H1 (cell line): ENCODE data around the gene GAN. TPM values are rescaled to one million over a fixed set of nuclear protein-coding genes. Genes with fewer than 3 reads are reported as not detected.

ENCODE experiments used
- CTCF ChIA-PET: fragments of 300-600 bp; sonication (Branson Sonifier 250); formaldehyde crosslinking; loops from one replicate; lab custom pipeline; 2021; ENCODE audit not compliant: partially characterized antibody; lab: Charles Lee
- POLR2A ChIA-PET: fragments of 300-600 bp; sonication (Branson Sonifier 250); formaldehyde crosslinking; loops from one replicate; lab custom pipeline; 2021; ENCODE audit warnings: inconsistent platforms; ENCODE audit not compliant: partially characterized antibody; lab: Charles Lee
- DNase-seq, 2 experiments: peaks; one replicate each; pipeline versions ENCODE4 v3.0.0 to v3.0.0-alpha.2; 2010 to 2022; ENCODE audit warnings: low spot score in 2 of 2, low read depth in 1 of 2, mixed read lengths in 1 of 2
- FAIRE-seq: peaks from 2 replicates; lab custom pipeline; 2011; peaks lifted over from hg19 to GRCh38; lab: Jason Lieb, UNC
- H2AFZ ChIP-seq: 2 replicates; pipeline ENCODE4 v1.8.1; 2012; ENCODE audit warnings: low read length, inconsistent platforms
- H2AK5ac ChIP-seq: 2 replicates; pipeline ENCODE4 v1.6.1; 2013; ENCODE audit warnings: low read depth, low read length
- H2BK120ac ChIP-seq: replicated peaks from 2 replicates; pipeline ENCODE3; 2013; ENCODE audit warnings: low read depth, low read length, inconsistent platforms
- H2BK12ac ChIP-seq: 2 replicates; pipeline ENCODE4 v1.6.1; 2013; ENCODE audit warnings: low read depth, low read length
- H2BK15ac ChIP-seq: 2 replicates; pipeline ENCODE4 v1.6.1; 2013; ENCODE audit warnings: low read length
- H2BK20ac ChIP-seq: 2 replicates; pipeline ENCODE4 v1.6.1; 2013; ENCODE audit warnings: low read length
- H2BK5ac ChIP-seq: 2 replicates; pipeline ENCODE4 v1.6.1; 2013; ENCODE audit warnings: low read depth, low read length
- H3K14ac ChIP-seq: 2 replicates; pipeline ENCODE4 v1.6.1; 2013; ENCODE audit warnings: inconsistent platforms; ENCODE audit not compliant: insufficient read length
- H3K18ac ChIP-seq: 2 replicates; pipeline ENCODE4 v1.6.1; 2013; ENCODE audit warnings: low read length; ENCODE audit errors: extremely low read depth
- H3K23ac ChIP-seq: 2 replicates; pipeline ENCODE4 v1.6.1; 2013; ENCODE audit warnings: inconsistent platforms; ENCODE audit not compliant: insufficient read length
- H3K23me2 ChIP-seq: 2 replicates; pipeline ENCODE4 v1.6.1; 2013; ENCODE audit warnings: low read depth, low read length
- H3K27ac ChIP-seq: 2 replicates; pipeline ENCODE4 v1.6.1; 2011; ENCODE audit warnings: low read depth, low read length, inconsistent platforms
- H3K27me3 ChIP-seq, 4 experiments: replicated peaks in 1 of 4; 1 replicate in 1 of 4; 2 replicates in 3 of 4; pipeline versions ENCODE4 v1.6.1 to v1.8.1; 2011 to 2013; ENCODE audit warnings: low read length in 3 of 4, mild to moderate bottlenecking in 3 of 4, inconsistent platforms in 2 of 4, mixed read lengths in 2 of 4, moderate library complexity in 1 of 4; ENCODE audit not compliant: control insufficient read depth in 3 of 4, insufficient read depth in 3 of 4; ENCODE audit errors: extremely low read depth in 1 of 4
- H3K36me3 ChIP-seq, 4 experiments: 2 replicates each; pipeline versions ENCODE4 v1.6.1 to v1.8.1; 2011 to 2013; ENCODE audit warnings: mild to moderate bottlenecking in 4 of 4, low read length in 3 of 4, moderate library complexity in 2 of 4, control low read depth in 1 of 4, inconsistent platforms in 1 of 4; ENCODE audit not compliant: insufficient read depth in 4 of 4, control insufficient read depth in 2 of 4
- H3K4ac ChIP-seq: replicated peaks from 2 replicates; pipeline ENCODE3; 2013; ENCODE audit warnings: low read length, low read depth, mixed read lengths, inconsistent platforms; ENCODE audit not compliant: insufficient read length
- H3K4me1 ChIP-seq, 4 experiments: replicated peaks in 1 of 4; 1 replicate in 1 of 4; 2 replicates in 3 of 4; pipeline versions ENCODE4 v1.6.1 to v1.8.1; 2011 to 2013; ENCODE audit warnings: low read length in 3 of 4, inconsistent platforms in 2 of 4, mixed read lengths in 1 of 4; ENCODE audit not compliant: insufficient read depth in 4 of 4, control insufficient read depth in 3 of 4
- H3K4me2 ChIP-seq, 2 experiments: 2 replicates each; pipeline versions ENCODE4 v1.6.1 to v1.8.1; 2011 to 2013; ENCODE audit warnings: low read depth in 2 of 2, low read length in 2 of 2, control low read depth in 1 of 2, inconsistent platforms in 1 of 2, mild to moderate bottlenecking in 1 of 2; ENCODE audit not compliant: insufficient read depth in 1 of 2
- H3K4me3 ChIP-seq, 4 experiments: fragments of 200-600, 300-600 bp in 1 of 4; sonication (generic), shearing (Covaris generic), sonication (Bioruptor Twin) in 1 of 4; 2 replicates each; pipeline versions ENCODE4 v1.5.1 to v1.8.1; 2011 to 2016; ENCODE audit warnings: low read length in 4 of 4, low read depth in 3 of 4, control low read depth in 2 of 4, inconsistent platforms in 2 of 4, mild to moderate bottlenecking in 2 of 4, mixed read lengths in 1 of 4, moderate library complexity in 1 of 4; ENCODE audit not compliant: insufficient read depth in 2 of 4; ENCODE audit errors: extremely low read depth in 1 of 4
- H3K56ac ChIP-seq: replicated peaks from 2 replicates; pipeline ENCODE3; 2013; ENCODE audit warnings: low read depth, mild to moderate bottlenecking, mixed read lengths, low read length, inconsistent platforms; ENCODE audit not compliant: insufficient read length
- H3K79me1 ChIP-seq: 2 replicates; pipeline ENCODE4 v1.6.1; 2013; ENCODE audit warnings: low read depth, low read length, control low read depth
- H3K79me2 ChIP-seq, 2 experiments: 2 replicates each; pipeline versions ENCODE4 v1.6.1 to v1.8.1; 2012 to 2013; ENCODE audit warnings: low read length in 2 of 2, mild to moderate bottlenecking in 2 of 2, inconsistent platforms in 1 of 2; ENCODE audit not compliant: insufficient read depth in 2 of 2, control insufficient read depth in 1 of 2
- H3K9ac ChIP-seq, 4 experiments: replicated peaks in 1 of 4; 1 replicate in 1 of 4; 2 replicates in 3 of 4; pipeline versions ENCODE4 v1.6.1 to v1.8.1; 2011 to 2013; ENCODE audit warnings: low read depth in 3 of 4, low read length in 3 of 4, control low read depth in 2 of 4, mild to moderate bottlenecking in 2 of 4, moderate library complexity in 2 of 4, inconsistent platforms in 1 of 4; ENCODE audit errors: extremely low read depth in 1 of 4
- H3K9me3 ChIP-seq, 2 experiments: 2 replicates each; pipeline versions ENCODE4 v1.6.1 to v1.8.1; 2012 to 2013; ENCODE audit warnings: mild to moderate bottlenecking in 2 of 2, moderate library complexity in 2 of 2, control low read depth in 1 of 2, inconsistent platforms in 1 of 2, low read depth in 1 of 2, low read length in 1 of 2, mixed read lengths in 1 of 2; ENCODE audit not compliant: insufficient read depth in 2 of 2
- H4K20me1 ChIP-seq, 2 experiments: replicated peaks in 1 of 2; 2 replicates each; pipeline versions ENCODE3 to v1.8.1; 2011 to 2013; ENCODE audit warnings: inconsistent platforms in 2 of 2, low read length in 2 of 2, mild to moderate bottlenecking in 1 of 2; ENCODE audit not compliant: insufficient read depth in 2 of 2, control insufficient read depth in 1 of 2
- H4K5ac ChIP-seq: 2 replicates; pipeline ENCODE4 v1.6.1; 2013; ENCODE audit warnings: low read length, low read depth, mixed read lengths, inconsistent platforms; ENCODE audit not compliant: insufficient read length
- H4K8ac ChIP-seq: 2 replicates; pipeline ENCODE4 v1.8.0; 2013; ENCODE audit warnings: mild to moderate bottlenecking, moderate library complexity, low read length, inconsistent platforms; ENCODE audit not compliant: insufficient read depth; ENCODE audit errors: extremely low read depth
- H4K91ac ChIP-seq: replicated peaks from 2 replicates; pipeline ENCODE3; 2013; ENCODE audit warnings: low read length, mixed read lengths, inconsistent platforms; ENCODE audit not compliant: insufficient read length
- ASH2L ChIP-seq: fragments of 200-600, 300-600 bp; sonication (generic); IDR thresholded peaks from one replicate; pipeline ENCODE4 v1.7.1; 2017; ENCODE audit warnings: low read length
- ATF2 ChIP-seq: IDR thresholded peaks from 2 replicates; pipeline ENCODE4 v1.6.1; 2012; ENCODE audit warnings: low read length, inconsistent platforms
- CBX5 ChIP-seq: fragments of 300-800, 300-1000 bp; sonication (generic); IDR thresholded peaks from 2 replicates; pipeline ENCODE4 v1.7.1; 2016; ENCODE audit warnings: antibody characterized with exemption, low read length, low read depth
- CEBPB ChIP-seq: IDR thresholded peaks from 2 replicates; pipeline ENCODE4 v1.6.1; 2012; ENCODE audit warnings: low read depth, low read length
- EZH2 ChIP-seq: fragments of 200-600 bp; sonication (generic); IDR thresholded peaks from 2 replicates; pipeline ENCODE4 v1.7.1; 2012; ENCODE audit warnings: low read depth, mild to moderate bottlenecking, moderate library complexity, low read length, inconsistent platforms; ENCODE audit not compliant: severe bottlenecking
- KDM5A ChIP-seq: fragments of 200-600 bp; IDR thresholded peaks from 2 replicates; pipeline ENCODE4 v1.7.1; 2012; ENCODE audit warnings: mild to moderate bottlenecking, low read length, inconsistent platforms, mixed read lengths
- SAP30 ChIP-seq: fragments of 300-600 bp; sonication (generic); IDR thresholded peaks from 2 replicates; pipeline ENCODE4 v1.7.1; 2012; ENCODE audit warnings: low read length, moderate library complexity, mild to moderate bottlenecking, inconsistent platforms; ENCODE audit not compliant: insufficient read depth, insufficient replicate concordance
- SP4 ChIP-seq: IDR thresholded peaks from 2 replicates; pipeline ENCODE4 v1.6.1; 2012; ENCODE audit warnings: low read length, inconsistent platforms
- TBP ChIP-seq: IDR thresholded peaks from 2 replicates; pipeline ENCODE4 v1.6.1; 2011; ENCODE audit warnings: low read depth, low read length, improper control_type of control experiment
- WGBS, 2 experiments: shearing (Covaris generic) in 1 of 2; methylation state at CpG; one replicate each; pipeline versions ENCODE4 v1.1.6 to v1.1.7; 2013 to 2015; ENCODE audit warnings: low lambda C conversion rate in 2 of 2, mixed read lengths in 2 of 2, inconsistent platforms in 1 of 2, low coverage in 1 of 2, missing lambda C conversion rate in 1 of 2; ENCODE audit not compliant: insufficient replicate concordance in 2 of 2, insufficient coverage in 1 of 2, insufficient read length in 1 of 2; ENCODE audit errors: extremely low coverage in 1 of 2, missing lambda C conversion rate in 1 of 2; 5-methylcytosine and 5-hydroxymethylcytosine counted together
- polyA plus RNA-seq, 7 experiments: library from polyadenylated mRNA; depleted of rRNA in 3 of 7; stranded (reverse) in 5 of 7; unstranded in 2 of 7; fragments of >200 nt in 5 of 7; fragments of 200-250 nt in 2 of 7; gene quantifications; 1 replicate in 5 of 7; 2 replicates in 1 of 7; 4 replicates in 1 of 7; pipeline versions ENCODE4 v1.2.1 to v1.2.3, GENCODE V29; 2011 to 2013; ENCODE audit warnings: missing spikeins in 2 of 7, mixed read lengths in 2 of 7
- total RNA-seq: library from RNA; stranded (reverse); fragmentation: NEBNext Ultra II Directional; extraction: Animal tissue kit (Norgen Biotek cat#: 25700); gene quantifications from 2 replicates; pipeline ENCODE4 v1.2.1, GENCODE V29; 2021
- TF ChIP-seq, protein P1 (sequence below), 3 experiments: IDR thresholded peaks; 1 replicate in 2 of 3; 2 replicates in 1 of 3; pipeline versions ENCODE4 v1.5.1 to v1.6.1; 2011; ENCODE audit warnings: low read length in 3 of 3, mild to moderate bottlenecking in 3 of 3, inconsistent platforms in 2 of 3, low read depth in 1 of 3, moderate library complexity in 1 of 3; ENCODE audit not compliant: insufficient read depth in 1 of 3; ENCODE audit errors: control extremely low read depth in 1 of 3

The GAN gene
- total and polyA plus RNA-seq, 2 of the 8 experiments (the other 6 are each of a cell fraction or from before 2014, with no cell fraction given), result 4.5 to 23.9 TPM

GRCh38 chr16:81392011-81392410 lies 77.2 kb downstream of the GAN start:
- H4K20me1 ChIP-seq, result peaks cover 0 to 1% of the 10 kb centered on the region in 2 experiments
- H3K56ac ChIP-seq, result no peak overlapping the region
- H2AFZ ChIP-seq, result no peak overlapping the region
- H3K79me1 ChIP-seq, result no peaks in the 10 kb centered on the region
- no peak overlapping the region for H2AK5ac ChIP-seq
- no peaks in the 10 kb centered on the region for H3K9me3 ChIP-seq
- H4K5ac ChIP-seq, result no peak overlapping the region
- H3K27me3 ChIP-seq, result no peaks in the 10 kb centered on the region
- ChIA-PET CTCF (interaction anchor here (1.3 kb wide), 1 partner anchor 305 kb away, joined by 3 read pairs; no protein-coding TSS in a partner anchor), POLR2A (interaction anchor here (1.1 kb wide), 1 partner anchor 58 kb away, joined by 3 read pairs; no protein-coding TSS in a partner anchor)
- no peak overlapping the region for H4K91ac ChIP-seq
- no peak overlapping the region for H3K4ac ChIP-seq
- H2BK5ac ChIP-seq, result no peak overlapping the region
- H3K23me2 ChIP-seq, result no peaks in the 10 kb centered on the region
- peaks cover 0 to 6% (median 2%) of the 10 kb centered on the region in 4 experiments; a peak in 3 of 8 replicates for H3K36me3 ChIP-seq
- H3K27ac ChIP-seq, result no peak overlapping the region
- no peak overlapping the region for H3K18ac ChIP-seq
- no peak overlapping the region; the same call in 1 of the 2 replicates for H4K8ac ChIP-seq
- H3K4me2 ChIP-seq, result no peak overlapping the region
- DNase-seq, result no peak
- no peak overlapping the region for H3K9ac ChIP-seq
- H3K4me1 ChIP-seq, result no peaks in the 10 kb centered on the region
- H3K4me3 ChIP-seq, result no peak overlapping the region
- H2BK15ac ChIP-seq, result no peak overlapping the region
- 93% methylated on average over 6 of the region's 6 CpGs; no CpG with 5 or more reads in 1 of the 2 experiments for WGBS, 2 experiments
- FAIRE-seq, result no peak
- no peak overlapping the region for H2BK12ac ChIP-seq
- H2BK120ac ChIP-seq, result no peak overlapping the region
- H3K14ac ChIP-seq, result no peak overlapping the region
- no peak overlapping the region for H3K23ac ChIP-seq
- no peaks in the 10 kb centered on the region; a peak in 1 of 4 replicates for H3K79me2 ChIP-seq
- H2BK20ac ChIP-seq, result no peak overlapping the region
- TF ChIP-seq CEBPB (no peak), ASH2L (no peak), KDM5A (no peak), ATF2 (no peak), EZH2 (no peak), SAP30 (no peak), TBP (no peak), CBX5 (no peak), SP4 (no peak)
- TF ChIP-seq, protein P1, sequence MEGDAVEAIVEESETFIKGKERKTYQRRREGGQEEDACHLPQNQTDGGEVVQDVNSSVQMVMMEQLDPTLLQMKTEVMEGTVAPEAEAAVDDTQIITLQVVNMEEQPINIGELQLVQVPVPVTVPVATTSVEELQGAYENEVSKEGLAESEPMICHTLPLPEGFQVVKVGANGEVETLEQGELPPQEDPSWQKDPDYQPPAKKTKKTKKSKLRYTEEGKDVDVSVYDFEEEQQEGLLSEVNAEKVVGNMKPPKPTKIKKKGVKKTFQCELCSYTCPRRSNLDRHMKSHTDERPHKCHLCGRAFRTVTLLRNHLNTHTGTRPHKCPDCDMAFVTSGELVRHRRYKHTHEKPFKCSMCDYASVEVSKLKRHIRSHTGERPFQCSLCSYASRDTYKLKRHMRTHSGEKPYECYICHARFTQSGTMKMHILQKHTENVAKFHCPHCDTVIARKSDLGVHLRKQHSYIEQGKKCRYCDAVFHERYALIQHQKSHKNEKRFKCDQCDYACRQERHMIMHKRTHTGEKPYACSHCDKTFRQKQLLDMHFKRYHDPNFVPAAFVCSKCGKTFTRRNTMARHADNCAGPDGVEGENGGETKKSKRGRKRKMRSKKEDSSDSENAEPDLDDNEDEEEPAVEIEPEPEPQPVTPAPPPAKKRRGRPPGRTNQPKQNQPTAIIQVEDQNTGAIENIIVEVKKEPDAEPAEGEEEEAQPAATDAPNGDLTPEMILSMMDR (IDR thresholded peaks at IDR 0.05; ENCODE audit: control extremely low read depth in 1 of 3, insufficient read depth in 1 of 3, low read depth in 1 of 3, low read length in 3 of 3), result no peak
